Measurements from ENCODE around the gene SND1. TPM values are rescaled to one million over a fixed set of nuclear protein-coding genes. Genes with fewer than 3 reads are reported as not detected.

SND1 gene
- total RNA-seq, 1 experiment from 2014 or later, result 218 TPM

- H3K9ac ChIP-seq (ENCODE audit: extremely low read depth, insufficient read length, low read length), result no peak overlapping the region
- Mint-ChIP-seq H3K4me3 (no peak overlapping the region), H3K36me3 (ENCODE audit: insufficient read depth in 1 of 3, low read depth in 3 of 3) (peaks cover 0 to 4% (median 0%) of the 10 kb centered on the region in 3 experiments; a peak in 3 of 7 replicates), H3K27me3 (ENCODE audit: low read depth) (no peaks in the 10 kb centered on the region; the same call in 1 of the 2 replicates), H3K4me1 (peaks cover 27 to 33% of the 10 kb centered on the region in 2 experiments), H3K9me3 (no peaks in the 10 kb centered on the region), H3K27ac (no peak overlapping the region)
- H3K27me3 ChIP-seq (ENCODE audit: insufficient read depth, low read length), result no peaks in the 10 kb centered on the region
- H3K23ac ChIP-seq (ENCODE audit: insufficient read length, low read depth, low read length), result no peak overlapping the region
- no peak overlapping the region for H3K4ac ChIP-seq (ENCODE audit: low read depth, low read length)
- no peak overlapping the region for H4K8ac ChIP-seq (replicated peaks; ENCODE audit: insufficient read length, low read depth, low read length)
- H3K18ac ChIP-seq (ENCODE audit: insufficient read length, low read depth, low read length), result no peak overlapping the region
- no peak overlapping the region for H3K4me2 ChIP-seq (ENCODE audit: insufficient read depth, insufficient read length, low read length)
- no peak overlapping the region for H2BK20ac ChIP-seq (ENCODE audit: low read depth, low read length, poor library complexity, severe bottlenecking)
- H2AFZ ChIP-seq (ENCODE audit: low read length), result no peak overlapping the region
- H4K5ac ChIP-seq (ENCODE audit: insufficient read length, low read depth, low read length), result no peak overlapping the region
- no peak overlapping the region for H2BK15ac ChIP-seq (ENCODE audit: low read depth, low read length)
- no peaks in the 10 kb centered on the region for H3K23me2 ChIP-seq (ENCODE audit: insufficient read length, low read depth, low read length, poor library complexity, severe bottlenecking)
- no peak overlapping the region for H3K56ac ChIP-seq (ENCODE audit: insufficient read length, low read depth, low read length)
- no peak overlapping the region for H3K14ac ChIP-seq (ENCODE audit: insufficient read depth, low read length)
- TF ChIP-seq, protein P1, sequence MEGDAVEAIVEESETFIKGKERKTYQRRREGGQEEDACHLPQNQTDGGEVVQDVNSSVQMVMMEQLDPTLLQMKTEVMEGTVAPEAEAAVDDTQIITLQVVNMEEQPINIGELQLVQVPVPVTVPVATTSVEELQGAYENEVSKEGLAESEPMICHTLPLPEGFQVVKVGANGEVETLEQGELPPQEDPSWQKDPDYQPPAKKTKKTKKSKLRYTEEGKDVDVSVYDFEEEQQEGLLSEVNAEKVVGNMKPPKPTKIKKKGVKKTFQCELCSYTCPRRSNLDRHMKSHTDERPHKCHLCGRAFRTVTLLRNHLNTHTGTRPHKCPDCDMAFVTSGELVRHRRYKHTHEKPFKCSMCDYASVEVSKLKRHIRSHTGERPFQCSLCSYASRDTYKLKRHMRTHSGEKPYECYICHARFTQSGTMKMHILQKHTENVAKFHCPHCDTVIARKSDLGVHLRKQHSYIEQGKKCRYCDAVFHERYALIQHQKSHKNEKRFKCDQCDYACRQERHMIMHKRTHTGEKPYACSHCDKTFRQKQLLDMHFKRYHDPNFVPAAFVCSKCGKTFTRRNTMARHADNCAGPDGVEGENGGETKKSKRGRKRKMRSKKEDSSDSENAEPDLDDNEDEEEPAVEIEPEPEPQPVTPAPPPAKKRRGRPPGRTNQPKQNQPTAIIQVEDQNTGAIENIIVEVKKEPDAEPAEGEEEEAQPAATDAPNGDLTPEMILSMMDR (conservative IDR thresholded peaks at IDR 0.05), result no peak
- no peak for DNase-seq
- H3K4me1 ChIP-seq (ENCODE audit: insufficient read depth, low read length), result no peaks in the 10 kb centered on the region; the same call in 1 of the 2 replicates
- H3K79me2 ChIP-seq (ENCODE audit: insufficient read depth, low read length), result no peaks in the 10 kb centered on the region
- H4K91ac ChIP-seq (ENCODE audit: insufficient read length, low read depth, low read length), result no peak overlapping the region
- H2AK5ac ChIP-seq (ENCODE audit: insufficient read length, low read length), result no peak overlapping the region
- H3K27ac ChIP-seq (ENCODE audit: insufficient read length, low read depth, low read length), result no peak overlapping the region
- WGBS (ENCODE audit: extremely low coverage, insufficient read length, low lambda C conversion rate), result no CpG with 5 or more reads among the region's 2 CpGs
- no peak overlapping the region for H2BK12ac ChIP-seq (ENCODE audit: insufficient read length, low read depth, low read length)
- no peaks in the 10 kb centered on the region for H4K20me1 ChIP-seq (ENCODE audit: control insufficient read depth, insufficient read depth, insufficient read length)
- no peak overlapping the region for H2BK120ac ChIP-seq (ENCODE audit: low read depth, low read length, poor library complexity, severe bottlenecking)
- no peaks in the 10 kb centered on the region for H3K9me3 ChIP-seq (ENCODE audit: control insufficient read depth, low read depth, low read length)
- H3T11ph ChIP-seq (ENCODE audit: low read length), result no peak overlapping the region
- H3K79me1 ChIP-seq (ENCODE audit: insufficient read depth, low read depth, low read length, poor library complexity, severe bottlenecking), result no peaks in the 10 kb centered on the region
- H2BK5ac ChIP-seq (ENCODE audit: insufficient read length, low read length), result no peak overlapping the region
Observed at GRCh38 chr7:128008744-128009143, 356.8 kb downstream of the SND1 start.

Measured in H9 (cell line).